ENCODE results near the gene NLGN2. TPM values are rescaled to one million over a fixed set of nuclear protein-coding genes. Genes with fewer than 3 reads are reported as not detected.

The NLGN2 gene
- polyA plus RNA-seq, 1 experiment, result 8.9 TPM

GRCh38 chr17:7459961-7460545, 52.4 kb downstream of the NLGN2 start:
- H3K27me3 ChIP-seq (ENCODE audit: control insufficient read depth, insufficient read depth, low read length), result no peaks in the 10 kb centered on the region
- no peak overlapping the region for H3K4me3 ChIP-seq (ENCODE audit: low read depth, low read length)
- ChIA-PET POLR2A (interaction anchor here (1.2 kb wide), 1 partner anchor 20 kb away, joined by 3 read pairs; the partner anchor contains the start of gene ZBTB4), CTCF (interaction anchor here (0.5 kb wide), 1 partner anchor 750 kb away, joined by 3 read pairs; the partner anchor contains the start of gene AURKB)
- DNase-seq (ENCODE audit: low read depth, low spot score), result no peak
- TF ChIP-seq CTCF (IDR thresholded peaks at IDR 0.05; ENCODE audit: low read depth, low read length), result no peak
- no peak overlapping the region for H3K27ac ChIP-seq (ENCODE audit: low read depth, low read length)
- H3K9me3 ChIP-seq (ENCODE audit: control insufficient read depth, insufficient read depth, low read length), result no peaks in the 10 kb centered on the region

DNA sequence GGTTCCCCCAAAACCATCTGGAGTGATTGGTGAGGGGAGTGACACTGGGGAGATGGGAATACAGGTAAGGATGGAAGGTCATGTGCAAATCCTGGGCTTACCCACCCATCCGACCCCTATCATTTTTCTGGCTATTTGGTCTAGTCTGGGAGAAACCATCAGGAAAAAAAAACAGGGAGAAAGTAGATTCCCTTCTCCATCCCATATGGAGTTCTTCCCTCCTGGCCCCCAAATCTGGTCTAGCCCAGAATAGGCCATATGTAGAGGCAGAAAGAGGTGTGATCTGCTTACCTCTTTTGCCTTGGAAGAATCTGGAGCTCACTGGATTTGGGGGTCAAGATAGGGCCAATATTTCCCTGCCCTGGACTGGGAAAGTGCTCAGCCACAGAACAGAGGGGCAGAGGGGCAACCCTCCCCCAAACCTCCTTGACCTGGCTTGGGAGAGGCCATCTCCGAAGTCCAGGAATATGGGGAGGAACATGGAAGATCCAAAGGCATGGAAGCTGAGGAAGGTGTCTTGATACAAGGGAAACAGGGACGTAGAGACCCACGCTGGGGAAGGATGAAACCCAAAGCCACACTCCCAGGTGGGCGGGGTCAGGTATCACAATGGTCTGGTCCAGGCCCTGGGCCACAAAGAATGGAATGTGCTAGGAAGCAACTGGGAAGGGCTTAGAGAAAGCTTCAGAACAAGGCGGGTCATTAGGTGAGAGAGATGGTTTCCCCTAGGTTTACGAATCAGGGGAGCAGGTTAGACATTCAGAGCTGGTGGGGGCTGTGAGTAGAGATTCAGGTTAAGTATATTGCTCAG, 53.4 kb downstream of the NLGN2 start:
- CTCF ChIA-PET, result no interaction called here

DNA sequence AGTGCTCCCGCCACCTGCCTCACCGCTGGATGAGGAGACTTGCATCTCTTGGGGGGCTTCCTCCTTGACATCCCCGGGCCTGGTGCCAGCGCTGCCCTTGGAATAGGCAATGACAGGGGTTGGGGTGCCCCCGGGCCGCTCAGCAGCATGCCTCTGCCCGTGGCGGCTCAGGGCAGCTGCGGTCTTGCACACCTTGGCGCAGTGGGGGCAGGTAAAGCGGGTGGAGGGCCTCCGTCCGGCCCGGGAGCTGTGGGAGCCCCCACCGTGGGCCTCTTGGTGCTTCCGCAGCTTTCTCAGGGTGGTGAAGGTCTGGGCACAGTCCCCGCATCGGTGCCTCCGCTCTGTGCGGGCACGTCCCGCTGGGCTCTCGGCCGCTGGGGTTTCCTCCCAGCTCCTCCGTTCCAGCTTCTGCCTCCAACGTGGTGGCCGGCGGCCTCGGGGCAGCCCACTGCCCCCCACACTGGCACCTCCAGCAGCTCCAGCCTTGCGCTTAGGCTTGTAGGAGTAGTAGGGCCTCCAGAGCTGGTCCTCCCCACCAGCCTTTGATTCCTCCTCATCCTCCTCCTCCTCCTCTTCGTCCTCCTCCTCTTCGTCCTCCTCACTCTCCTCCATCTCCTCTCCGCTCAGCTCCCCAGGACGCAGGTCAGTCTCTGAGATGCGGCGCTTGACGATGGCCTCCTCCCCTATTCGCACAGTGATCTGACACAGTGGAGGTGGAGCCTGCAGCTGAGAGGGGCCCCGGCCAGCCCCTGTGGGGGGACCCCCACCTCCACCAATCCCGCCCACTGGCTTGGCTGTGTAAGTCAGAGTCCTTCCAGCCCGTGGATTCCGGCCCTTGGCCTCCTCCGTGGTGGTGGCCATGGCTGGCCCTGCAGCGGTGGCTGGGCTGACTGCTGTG, 55.1 kb downstream of the NLGN2 start:
- DNase-seq (ENCODE audit: low read depth, low spot score), result no peak
- no peak for TF ChIP-seq CTCF (IDR thresholded peaks at IDR 0.05; ENCODE audit: low read depth, low read length)
- no peak overlapping the region for H3K4me3 ChIP-seq (ENCODE audit: low read depth, low read length)
- H3K9me3 ChIP-seq (ENCODE audit: control insufficient read depth, insufficient read depth, low read length), result no peaks in the 10 kb centered on the region
- H3K27ac ChIP-seq (ENCODE audit: low read depth, low read length), result no peak overlapping the region
- POLR2A ChIA-PET, result interaction anchor here (0.7 kb wide), 1 partner anchor 72 kb away, joined by 3 read pairs; no protein-coding TSS in a partner anchor
- H3K27me3 ChIP-seq (ENCODE audit: control insufficient read depth, insufficient read depth, low read length), result no peaks in the 10 kb centered on the region
- CTCF ChIA-PET, result no interaction called here

More for the DNA sequence above, 53.4 kb downstream of the NLGN2 start:
- Histone ChIP-seq H3K27ac (ENCODE audit: low read depth, low read length) (no peak overlapping the region), H3K9me3 (ENCODE audit: control insufficient read depth, insufficient read depth, low read length) (no peaks in the 10 kb centered on the region), H3K27me3 (ENCODE audit: control insufficient read depth, insufficient read depth, low read length) (no peaks in the 10 kb centered on the region), H3K4me3 (ENCODE audit: low read depth, low read length) (no peak overlapping the region)
- no peak for DNase-seq (ENCODE audit: low read depth, low spot score)
- no peak for TF ChIP-seq CTCF (IDR thresholded peaks at IDR 0.05; ENCODE audit: low read depth, low read length)
- POLR2A ChIA-PET, result interaction anchor here (1.2 kb wide), 1 partner anchor 19 kb away, joined by 3 read pairs; the partner anchor contains the start of gene ZBTB4

GRCh38 chr17:7463372-7463846, 55.8 kb downstream of the NLGN2 start:
- no peak for TF ChIP-seq CTCF (IDR thresholded peaks at IDR 0.05; ENCODE audit: low read depth, low read length)
- H3K27me3 ChIP-seq (ENCODE audit: control insufficient read depth, insufficient read depth, low read length), result no peaks in the 10 kb centered on the region
- H3K9me3 ChIP-seq (ENCODE audit: control insufficient read depth, insufficient read depth, low read length), result no peaks in the 10 kb centered on the region
- no peak overlapping the region for H3K4me3 ChIP-seq (ENCODE audit: low read depth, low read length)
- DNase-seq (ENCODE audit: low read depth, low spot score), result no peak
- CTCF ChIA-PET, result interaction anchor here (1.0 kb wide), 1 partner anchor 51 kb away, joined by 3 read pairs; no protein-coding TSS in a partner anchor
- H3K27ac ChIP-seq (ENCODE audit: low read depth, low read length), result no peak overlapping the region
- POLR2A ChIA-PET, result no interaction called here

Data from AG04450 (cell line).